Mammary microvascular endothelial cell (primary cell): ENCODE measurements around the gene SULT1E1. TPM values are rescaled to one million over a fixed set of nuclear protein-coding genes. Genes with fewer than 3 reads are reported as not detected.

ENCODE experiments used
- total RNA-seq: library from RNA; depleted of rRNA; stranded (reverse); fragments of >200 nt; gene quantifications from 2 replicates; pipeline ENCODE4 v1.2.3, GENCODE V29; 2015

SULT1E1 gene
- total RNA-seq = 0.34 TPM in 1 of 2 replicates, not detected in the other

GRCh38 chr4:69860052-69860451 lies at the start of gene SULT1E1:
SULT1E1 (minus strand) TSS chr4:69860145; CDS start chr4:69857644, 2,501 bp downstream.

Other genes with a start within 250 kb of the SULT1E1 start
- gene UGT2A2, start 220.5 kb downstream of the SULT1E1 start, total RNA-seq = 0.05 TPM in 1 of 2 replicates, not detected in the other
- not detected in 2 replicates for gene UGT2A1, start 206.9 kb downstream of the SULT1E1 start, total RNA-seq
- 3.7 and 4.6 TPM in 2 replicates for gene SULT1B1, start 99.5 kb downstream of the SULT1E1 start, total RNA-seq
- not detected in 2 replicates for gene CSN1S1, start 70.9 kb upstream of the SULT1E1 start, total RNA-seq
- gene CSN2, start 105.6 kb upstream of the SULT1E1 start, total RNA-seq = not detected in 2 replicates
- not detected in 2 replicates for gene STATH, start 135.8 kb upstream of the SULT1E1 start, total RNA-seq
- not detected in 2 replicates for gene HTN3, start 168.3 kb upstream of the SULT1E1 start, total RNA-seq
- gene HTN1, start 190.3 kb upstream of the SULT1E1 start, total RNA-seq = 1.1 and 6.1 TPM in 2 replicates